Measurements from ENCODE around the gene MRTO4. TPM values are rescaled to one million over a fixed set of nuclear protein-coding genes. Genes with fewer than 3 reads are reported as not detected.
"Not testable (repeated sequence)": the region's sequence is repeated elsewhere in the genome, so short reads cannot be mapped to it uniquely, and the experiment has no call there.

The MRTO4 gene
- total RNA-seq = 12.1 TPM
- long read RNA-seq, partial matches to known transcripts = 0 of 5 reads
- long read RNA-seq, other reads (novel, unspliced or antisense) = 3 of 5 reads

GRCh38 chr1:19251305-19252196 lies at the start of gene MRTO4, which contains the start of gene EMC1:
TSS of gene MRTO4 (plus strand) at chr1:19251805. CDS start at chr1:19251836, 31 bp downstream.
TSS of gene EMC1 (minus strand) at chr1:19251524. CDS start at chr1:19251509, 15 bp downstream.
- peak; percentile 97 for ATAC-seq
- DNase-seq (ENCODE audit: missing footprints) = peak; percentile 94
- intact Hi-C loops (cut with DNase I) = loop anchor here (5.0 kb wide), 1 partner anchor 401 kb away; no protein-coding TSS in a partner anchor

GRCh38 chr1:19202396-19202795 lies 49.2 kb upstream of the MRTO4 start:
- DNase-seq (ENCODE audit: missing footprints) (no peak), ATAC-seq (no peak)
- intact Hi-C loops (cut with DNase I) = no loop called here

GRCh38 chr1:19203440-19203839 lies 48.2 kb upstream of the MRTO4 start:
- intact Hi-C loops (cut with DNase I) = no loop called here
- DNase-seq (ENCODE audit: missing footprints) (no peak), ATAC-seq (peak; percentile 61)

GRCh38 chr1:19204446-19205266 lies 46.9 kb upstream of the MRTO4 start:
- DNase-seq (ENCODE audit: missing footprints) (no peak), ATAC-seq (no peak)
- intact Hi-C loops (cut with DNase I) = no loop called here

DNA sequence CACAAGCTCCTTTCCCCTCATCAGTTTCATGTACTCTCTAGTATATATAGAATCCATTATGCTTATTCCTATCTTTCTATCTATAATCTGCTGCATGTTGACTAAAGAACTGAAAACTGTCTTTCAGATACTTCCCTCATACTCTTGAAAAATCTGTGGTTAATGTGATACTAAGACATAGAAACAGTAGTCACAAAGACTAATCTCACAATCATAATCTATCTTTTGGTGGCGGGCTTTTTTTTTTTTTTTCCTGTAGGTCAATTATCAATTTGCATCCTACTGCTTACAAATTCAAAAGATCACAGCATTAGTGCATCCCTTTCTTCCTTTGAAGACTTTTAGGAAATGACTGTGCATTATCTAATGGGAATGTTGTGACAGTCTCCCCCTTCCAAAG lies 46.2 kb upstream of the MRTO4 start:
- DNase-seq (ENCODE audit: missing footprints) = no peak
- ATAC-seq = no peak
- intact Hi-C loops (cut with DNase I) = no loop called here

DNA sequence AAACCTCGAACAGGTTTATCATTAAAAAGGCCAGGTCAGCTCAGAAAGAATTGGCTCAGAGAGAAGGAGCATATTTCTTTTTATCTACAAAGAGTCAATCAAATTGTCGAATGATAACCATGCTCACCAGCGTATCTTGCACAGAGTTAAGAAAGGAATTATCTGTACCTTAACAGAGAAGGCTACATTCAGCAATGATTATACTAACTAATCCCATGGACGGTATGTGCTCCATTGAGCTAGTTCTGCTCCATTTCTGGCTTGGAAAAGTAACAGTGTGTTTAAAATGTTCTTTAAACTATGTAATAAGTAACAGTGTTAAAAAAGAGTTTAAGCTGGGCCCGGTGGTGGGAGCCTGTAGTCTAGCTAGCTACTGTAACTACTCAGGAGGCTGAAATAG lies 45.8 kb upstream of the MRTO4 start:
- ATAC-seq = no peak
- intact Hi-C loops (cut with DNase I) = no loop called here

GRCh38 chr1:19206947-19207346 lies 44.7 kb upstream of the MRTO4 start:
- no peak for ATAC-seq
- no peak for DNase-seq (ENCODE audit: missing footprints)
- intact Hi-C loops (cut with DNase I) = loop anchor here (1.0 kb wide), 1 partner anchor 25 kb away; no protein-coding TSS in a partner anchor

More for the DNA sequence above, 45.8 kb upstream of the MRTO4 start:
- DNase-seq (ENCODE audit: missing footprints) = no peak

GRCh38 chr1:19208710-19209438 lies 42.7 kb upstream of the MRTO4 start:
- ATAC-seq (no peak), DNase-seq (ENCODE audit: missing footprints) (no peak)
- intact Hi-C loops (cut with DNase I) = no loop called here

GRCh38 chr1:19209439-19209989 lies 42.1 kb upstream of the MRTO4 start:
- peak; percentile 72 for DNase-seq (ENCODE audit: missing footprints)
- peak; percentile 45 for ATAC-seq

DNA sequence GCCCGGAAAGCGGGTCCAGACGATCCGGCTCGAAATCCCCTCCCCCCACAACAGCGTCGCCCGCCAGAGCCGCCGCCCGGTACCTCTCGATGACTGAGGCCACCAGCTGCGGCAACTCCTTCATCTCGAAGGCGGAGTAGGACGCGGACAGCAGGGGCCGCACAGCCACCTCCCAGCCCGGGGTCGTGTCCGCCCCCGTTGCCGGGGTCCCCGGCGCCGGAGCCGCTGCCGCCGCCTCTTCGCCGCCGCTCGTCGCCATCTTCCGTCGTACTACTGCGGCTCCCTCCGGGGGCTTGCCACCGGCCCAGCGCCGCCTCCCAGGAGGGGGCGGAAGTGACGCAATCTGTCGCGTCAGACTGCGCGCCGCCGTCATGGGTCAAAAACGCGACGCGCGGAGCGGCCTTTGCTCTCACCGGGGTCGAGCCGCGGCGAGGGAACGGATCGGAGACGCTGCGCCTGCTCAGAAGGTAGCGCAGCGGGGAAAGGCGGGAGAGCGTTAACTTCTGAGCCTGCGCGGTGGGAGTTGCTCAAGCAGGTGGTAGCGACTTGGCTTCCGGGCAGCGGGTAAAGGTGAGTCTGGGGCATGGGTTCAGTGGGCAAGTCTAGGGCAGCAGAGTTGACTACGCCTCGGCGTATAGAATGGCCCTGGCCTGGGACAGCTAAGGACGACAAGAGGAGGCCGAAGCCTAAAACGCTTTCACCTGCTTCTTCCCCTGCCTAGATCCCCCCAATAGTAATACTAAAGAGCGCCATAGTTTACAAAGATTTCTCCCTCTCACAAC lies 41.4 kb upstream of the MRTO4 start, which contains the start of gene UBR4:
UBR4 (minus strand) TSS at position 277 of the 782 bp plus-strand sequence; CDS start at position 259, 18 bp downstream.
- DNase-seq (ENCODE audit: missing footprints) = peak; percentile 97
- ATAC-seq = peak; percentile 98
- intact Hi-C loops (cut with DNase I) = loop anchor here (2.0 kb wide), 1 partner anchor 15 kb away; no protein-coding TSS in a partner anchor

More at GRCh38 chr1:19209439-19209989, 42.1 kb upstream of the MRTO4 start:
- intact Hi-C loops (cut with DNase I) = no loop called here

DNA sequence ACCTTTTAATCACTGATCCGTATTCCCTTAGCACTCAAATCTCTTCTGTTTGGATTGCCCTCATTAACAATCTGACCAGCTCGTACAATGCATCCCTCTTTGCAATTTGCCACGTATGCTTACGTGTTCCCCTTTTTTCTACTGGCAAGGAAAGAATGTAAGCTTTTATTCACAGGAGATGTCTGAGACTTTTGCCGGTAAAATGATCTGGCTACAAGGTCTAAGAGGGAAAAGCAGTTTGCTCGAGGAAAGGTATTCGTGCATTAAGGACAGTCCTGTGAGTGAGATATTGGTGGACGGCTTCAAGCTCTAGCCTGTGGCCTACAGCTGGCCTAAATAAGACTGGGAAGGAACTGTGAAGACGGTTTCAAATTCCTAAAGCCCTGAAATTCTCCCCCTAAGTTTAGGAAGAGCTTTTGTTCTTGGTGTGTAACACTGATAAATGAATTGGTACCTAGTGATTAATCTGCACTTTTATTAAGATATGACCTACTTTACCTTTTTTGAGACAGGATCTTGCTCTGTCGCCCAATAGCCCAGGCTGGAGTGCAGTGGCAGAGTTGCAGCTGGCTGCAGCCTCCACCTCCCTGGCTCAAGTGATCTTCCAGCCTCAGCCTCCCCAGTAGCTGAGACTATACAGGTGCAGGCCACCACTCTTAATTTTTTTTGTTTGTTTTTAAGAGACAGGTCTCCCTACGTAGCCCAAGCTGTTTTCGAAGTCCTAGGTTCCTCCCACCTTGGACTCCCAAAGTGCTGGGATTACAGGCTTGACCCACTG lies 40.6 kb upstream of the MRTO4 start:
- ATAC-seq = no peak
- intact Hi-C loops (cut with DNase I) = loop anchor here (2.0 kb wide), 1 partner anchor 16 kb away; no protein-coding TSS in a partner anchor
- no peak for DNase-seq (ENCODE audit: missing footprints)

DNA sequence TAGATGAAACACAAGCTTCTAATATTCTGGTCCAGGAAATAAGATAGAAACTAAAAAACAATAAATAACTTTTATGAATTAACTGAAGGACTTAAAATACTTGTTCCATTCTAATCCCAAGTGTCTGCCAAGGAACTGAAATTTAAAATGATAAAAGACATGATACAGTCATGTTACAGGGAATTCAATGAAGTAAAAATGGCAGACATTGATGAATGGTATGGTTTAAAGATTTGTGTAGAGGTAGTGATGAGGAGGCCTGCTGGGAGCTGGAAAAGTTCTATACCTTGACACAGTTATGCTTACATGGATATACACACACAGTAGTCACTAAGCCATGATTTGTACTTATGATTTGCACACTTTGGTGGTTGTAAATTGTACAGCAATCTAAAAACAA lies 39.4 kb upstream of the MRTO4 start:
- ATAC-seq = no peak
- intact Hi-C loops (cut with DNase I) = no loop called here
- no peak for DNase-seq (ENCODE audit: missing footprints)

DNA sequence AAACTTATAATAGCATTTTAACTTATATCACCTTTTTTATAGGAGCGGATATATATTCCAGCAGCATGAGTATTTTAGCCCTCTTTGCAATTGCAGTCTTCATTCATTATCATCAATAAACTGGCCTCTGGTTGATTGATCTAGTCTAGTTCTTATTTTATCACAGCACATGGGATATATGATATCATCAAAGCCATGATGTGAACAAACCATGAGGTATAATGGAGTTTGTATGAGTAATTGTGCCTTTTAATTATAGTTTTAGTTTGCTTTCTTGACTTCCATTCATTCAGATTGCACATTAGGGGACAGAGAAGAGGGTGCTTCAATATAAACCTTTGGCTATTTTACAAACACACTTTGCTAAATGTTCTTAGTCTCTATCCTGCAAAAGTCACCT lies 38.0 kb upstream of the MRTO4 start:
- ATAC-seq = no peak
- no peak for DNase-seq (ENCODE audit: missing footprints)
- intact Hi-C loops (cut with DNase I) = no loop called here

DNA sequence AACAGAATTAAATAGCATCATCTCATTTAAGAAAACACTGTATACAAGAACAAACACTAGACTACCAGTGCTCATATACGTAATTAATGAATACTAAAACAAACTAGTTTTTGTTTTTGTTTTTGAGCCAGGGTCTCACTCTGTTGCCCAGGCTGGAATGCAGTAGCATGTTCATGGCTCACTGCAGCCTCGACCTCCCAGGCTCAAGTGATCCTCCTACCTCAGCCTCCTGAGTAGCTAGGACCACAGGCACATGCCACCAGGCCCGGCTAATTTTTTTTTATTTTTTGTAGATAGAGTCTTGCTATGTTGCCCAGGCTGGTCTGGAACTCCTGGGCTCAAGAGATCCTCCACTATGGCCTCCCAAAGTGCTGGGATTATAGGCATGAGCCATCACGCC lies 35.0 kb upstream of the MRTO4 start:
- DNase-seq (ENCODE audit: missing footprints); ATAC-seq; intact Hi-C loops (cut with DNase I): not testable (repeated sequence)

DNA sequence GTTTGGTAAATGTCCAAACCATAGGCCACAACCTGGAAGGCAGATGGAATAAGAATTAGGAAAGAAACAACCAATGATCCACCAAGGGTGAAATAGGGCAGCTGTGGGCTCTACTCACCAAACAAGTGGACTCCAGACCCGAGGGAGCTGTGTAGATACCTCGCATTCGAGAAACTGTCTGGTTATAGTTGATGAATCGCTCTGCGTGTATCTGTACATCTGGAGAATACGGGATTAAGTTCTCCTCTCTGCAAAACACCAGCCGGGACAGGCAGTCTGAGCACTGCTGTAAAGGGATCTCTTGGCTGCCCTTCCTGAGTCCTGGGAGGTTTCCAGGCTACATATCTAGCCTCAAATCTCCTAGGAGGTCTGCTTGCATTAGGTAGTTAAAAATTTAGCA lies 32.2 kb upstream of the MRTO4 start:
- no peak for DNase-seq (ENCODE audit: missing footprints)
- ATAC-seq = no peak
- intact Hi-C loops (cut with DNase I) = no loop called here

DNA sequence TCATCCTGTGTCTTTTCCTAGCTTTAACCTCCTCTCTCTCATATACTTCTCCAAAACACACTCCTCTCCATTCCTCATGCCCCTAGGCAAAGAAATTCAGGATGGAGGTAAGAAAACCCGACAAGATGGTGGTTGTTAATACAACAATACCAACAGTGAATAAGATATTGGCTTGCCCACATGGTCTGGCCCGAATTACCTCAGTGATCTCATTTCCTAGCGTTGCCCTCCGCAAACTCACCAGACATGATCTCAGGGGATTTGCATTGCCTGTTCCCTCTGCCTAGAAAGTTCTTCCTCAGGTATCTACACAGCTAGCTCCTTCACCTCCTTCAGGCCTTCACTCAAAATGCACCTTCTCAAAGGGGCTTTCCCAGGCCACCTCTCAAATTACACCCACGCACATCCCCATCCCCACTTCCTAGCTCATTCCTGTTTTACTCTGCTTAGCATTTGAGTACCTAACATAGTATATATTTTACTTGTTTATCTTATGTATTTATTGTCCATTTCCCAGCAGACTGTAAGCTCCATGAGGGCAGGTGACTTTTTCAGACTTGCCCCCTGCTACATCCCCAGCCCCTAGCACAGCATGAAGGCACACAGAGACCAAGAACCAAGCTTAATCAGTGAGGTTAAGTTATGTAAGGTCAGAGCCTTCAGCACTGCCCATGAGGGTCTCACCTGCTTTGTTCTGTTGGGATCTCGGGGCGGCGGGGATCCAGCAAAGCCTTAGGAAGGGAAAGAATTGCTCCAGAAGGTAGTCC lies 31.3 kb upstream of the MRTO4 start:
- ATAC-seq (no peak), DNase-seq (ENCODE audit: missing footprints) (no peak)
- intact Hi-C loops (cut with DNase I) = no loop called here
